ENCODE measurements around the gene NRROS.

NRROS gene

GRCh38 chr3:196652961-196653795, 13.7 kb downstream of the NRROS start:
- no peak for DNase-seq

GRCh38 chr3:196654006-196654734, 14.7 kb downstream of the NRROS start:
- DNase-seq, result no peak

GRCh38 chr3:196654735-196655090, 15.2 kb downstream of the NRROS start:
- no peak for DNase-seq

GRCh38 chr3:196655496-196655895, 16.0 kb downstream of the NRROS start:
- DNase-seq, result no peak

- DNase-seq, result no peak
These were observed 16.7 kb downstream of the NRROS start for GRCh38 chr3:196656213-196656612.

GRCh38 chr3:196659901-196660351, 20.4 kb downstream of the NRROS start:
- DNase-seq, result no peak

GRCh38 chr3:196660381-196661166, 21.1 kb downstream of the NRROS start:
- no peak for DNase-seq

GRCh38 chr3:196661400-196661799, 21.9 kb downstream of the NRROS start:
- DNase-seq, result no peak

GRCh38 chr3:196662033-196662432, 22.5 kb downstream of the NRROS start:
- DNase-seq, result no peak

GRCh38 chr3:196662711-196663571, 23.4 kb downstream of the NRROS start:
- no peak for DNase-seq

GRCh38 chr3:196666001-196666867, 26.7 kb downstream of the NRROS start:
- no peak for DNase-seq

GRCh38 chr3:196667056-196667825, 27.7 kb downstream of the NRROS start:
- no peak for DNase-seq

GRCh38 chr3:196670339-196670738, 30.8 kb downstream of the NRROS start:
- DNase-seq, result no peak

- DNase-seq, result no peak
These were observed 34.1 kb downstream of the NRROS start for GRCh38 chr3:196673632-196674031.

GRCh38 chr3:196677353-196677752, 37.9 kb downstream of the NRROS start:
- no peak for DNase-seq

GRCh38 chr3:196677931-196678330, 38.4 kb downstream of the NRROS start:
- DNase-seq, result no peak

GRCh38 chr3:196684548-196685407, 45.3 kb downstream of the NRROS start:
- DNase-seq, result peak; percentile 53

GRCh38 chr3:196686436-196686835, 46.9 kb downstream of the NRROS start:
- no peak for DNase-seq

- no peak for DNase-seq
These were observed 48.9 kb downstream of the NRROS start for GRCh38 chr3:196688349-196688748.
